SJSA1 (cell line): Measurements from ENCODE around the gene PTAR1. TPM values are rescaled to one million over a fixed set of nuclear protein-coding genes. Genes with fewer than 3 reads are reported as not detected.

Experiments used
- DNase-seq, 2 experiments: peaks; one replicate each; pipeline ENCODE4 v3.0.0-alpha.2; 2015 to 2020; ENCODE audit warnings: low spot score in 2 of 2, low read depth in 1 of 2
- H3K27ac ChIP-seq: fragments of 250-450 bp; sonication (Bioruptor Pico); 2 replicates; pipeline ENCODE4 v1.5.1; 2020; ENCODE audit warnings: mild to moderate bottlenecking, moderate library complexity
- H3K27me3 ChIP-seq: fragments of 250-450 bp; sonication (Bioruptor Pico); replicated peaks from 2 replicates; pipeline ENCODE4 v1.5.1; 2020; ENCODE audit warnings: mild to moderate bottlenecking, moderate library complexity
- H3K36me3 ChIP-seq: fragments of 250-450 bp; sonication (Bioruptor Pico); 2 replicates; pipeline ENCODE4 v1.5.1; 2020; ENCODE audit warnings: mild to moderate bottlenecking
- H3K4me1 ChIP-seq: fragments of 250-450 bp; sonication (Bioruptor Pico); replicated peaks from 2 replicates; pipeline ENCODE4 v1.6.1; 2021; ENCODE audit warnings: mild to moderate bottlenecking
- H3K4me3 ChIP-seq: fragments of 250-450 bp; sonication (Bioruptor Pico); 2 replicates; pipeline ENCODE4 v1.5.1; 2020; ENCODE audit warnings: mild to moderate bottlenecking
- H3K9me3 ChIP-seq: fragments of 250-450 bp; sonication (Bioruptor Pico); replicated peaks from 2 replicates; pipeline ENCODE4 v1.5.1; 2020; ENCODE audit warnings: mild to moderate bottlenecking
- total RNA-seq: library from RNA; depleted of rRNA; stranded (reverse); fragments of >200 nt; shearing (Covaris generic); gene quantifications from 2 replicates; pipeline ENCODE4 v1.2.3, GENCODE V29; 2014

The PTAR1 gene
- total RNA-seq, 1 experiment from 2014 or later = 80.2 TPM

DNA sequence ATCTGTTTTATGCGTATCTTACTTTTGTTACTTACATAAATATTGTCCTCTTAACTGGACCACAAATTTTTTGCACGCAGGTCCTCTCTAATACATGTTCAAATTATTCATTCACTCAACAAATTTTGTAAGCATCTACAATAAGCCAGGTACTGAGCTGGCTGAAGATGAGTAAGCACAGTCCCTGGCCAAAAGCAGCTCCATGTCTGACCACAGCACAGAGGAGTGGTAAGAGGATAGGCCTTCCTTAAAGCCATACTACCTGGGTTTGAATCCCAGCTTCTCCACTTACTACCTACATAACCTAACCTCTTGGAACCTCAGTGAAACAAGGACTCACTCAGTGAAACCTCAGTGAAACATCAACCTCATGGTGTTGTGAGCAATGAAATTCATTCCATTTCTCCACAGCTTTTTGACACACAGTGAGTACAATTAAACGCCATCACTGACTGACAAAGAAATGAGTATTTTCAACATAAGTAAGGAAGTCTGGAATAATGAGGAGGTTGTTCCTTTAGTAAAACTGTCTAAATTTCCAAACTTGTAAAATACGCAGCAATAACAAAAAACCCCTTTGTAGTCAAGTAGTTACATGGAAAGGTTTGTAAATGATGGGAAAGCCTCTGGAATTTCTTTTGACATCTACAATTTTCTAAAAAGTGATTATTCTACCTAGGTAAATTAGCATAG lies 15.0 kb downstream of the PTAR1 start:
- DNase-seq = no peak
- Histone ChIP-seq H3K27ac (no peak overlapping the region), H3K36me3 (peaks cover 42% of the 10 kb centered on the region), H3K4me1 (peaks cover 5% of the 10 kb centered on the region; the same call in 1 of the 2 replicates), H3K9me3 (no peaks in the 10 kb centered on the region), H3K27me3 (no peaks in the 10 kb centered on the region), H3K4me3 (no peak overlapping the region)

DNA sequence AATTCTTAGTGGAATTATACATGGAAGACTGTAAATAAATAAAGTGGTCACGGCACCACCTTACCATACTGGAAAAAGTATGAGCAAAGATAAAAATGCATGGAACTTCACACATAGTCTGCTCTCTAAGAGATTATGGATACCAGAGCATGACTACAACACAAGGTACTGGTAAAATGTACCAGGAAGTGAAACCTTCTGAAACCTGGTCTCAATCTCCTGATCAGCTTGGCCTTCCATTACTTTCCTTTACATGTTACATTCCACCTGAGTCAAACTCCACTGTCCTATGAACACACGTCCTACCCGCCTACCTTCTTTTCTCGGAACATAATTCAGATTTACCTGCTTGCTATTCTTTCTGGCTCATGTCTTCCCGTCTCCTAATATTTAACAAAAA lies 15.9 kb downstream of the PTAR1 start:
- no peak overlapping the region for H3K4me3 ChIP-seq
- peak in 1 of 2 experiments; percentile 8 for DNase-seq
- H3K4me1 ChIP-seq = peaks cover 5% of the 10 kb centered on the region; the same call in 1 of the 2 replicates
- no peak overlapping the region for H3K27ac ChIP-seq
- no peaks in the 10 kb centered on the region for H3K27me3 ChIP-seq
- H3K36me3 ChIP-seq = peaks cover 35% of the 10 kb centered on the region
- no peaks in the 10 kb centered on the region for H3K9me3 ChIP-seq

DNA sequence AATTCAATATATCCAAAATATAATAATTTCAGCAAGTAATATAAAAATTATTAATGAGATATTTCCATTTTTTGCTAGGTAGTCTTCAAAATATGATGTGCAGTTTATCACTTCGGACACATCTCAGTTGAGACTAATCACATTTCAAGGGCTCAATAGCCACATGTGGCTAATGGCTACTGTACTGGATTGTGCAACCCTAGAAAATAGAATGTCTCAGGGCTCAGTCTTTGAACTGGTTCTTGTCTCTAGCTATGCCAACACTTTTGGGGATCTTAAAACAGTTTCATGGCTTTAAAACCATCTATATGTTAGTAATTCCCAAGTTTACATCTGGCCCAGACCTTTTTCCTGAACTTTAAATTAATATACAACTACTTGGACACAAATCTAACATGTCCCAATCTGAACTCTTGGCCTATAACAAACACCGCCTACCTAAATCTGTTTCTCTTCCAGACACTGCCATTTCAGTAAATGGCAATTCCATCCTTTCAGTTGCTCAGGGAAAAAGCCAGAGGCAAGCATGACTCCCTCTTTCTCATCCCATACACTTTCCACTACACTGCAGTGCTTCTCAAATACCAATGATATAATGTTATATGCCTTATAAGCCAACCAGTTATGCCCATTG lies 18.8 kb downstream of the PTAR1 start:
- no peaks in the 10 kb centered on the region for H3K27me3 ChIP-seq
- H3K4me1 ChIP-seq = peaks cover 5% of the 10 kb centered on the region; the same call in 1 of the 2 replicates
- no peak for DNase-seq
- H3K36me3 ChIP-seq = peaks cover 25% of the 10 kb centered on the region
- H3K9me3 ChIP-seq = no peaks in the 10 kb centered on the region
- H3K4me3 ChIP-seq = no peak overlapping the region
- H3K27ac ChIP-seq = no peak overlapping the region

DNA sequence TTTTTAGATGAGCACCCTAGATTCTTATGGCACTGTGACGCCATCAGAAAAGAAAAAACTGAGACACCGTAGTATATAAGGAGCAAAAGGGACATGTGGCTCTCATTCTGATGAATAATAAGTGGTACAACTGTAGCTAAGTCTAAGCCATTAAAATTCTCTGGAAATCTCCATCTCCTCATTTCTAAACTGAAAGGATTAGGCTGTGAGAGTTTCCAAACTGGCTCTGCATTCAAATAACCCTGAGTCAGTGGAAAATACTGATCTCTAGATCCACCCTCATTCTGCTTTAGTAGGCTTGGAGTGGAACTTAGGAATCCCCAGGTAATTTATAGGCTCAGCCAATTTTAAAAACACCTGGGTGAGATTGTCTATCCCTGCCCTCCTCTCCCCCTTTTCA lies 28.5 kb downstream of the PTAR1 start:
- no peaks in the 10 kb centered on the region for H3K27me3 ChIP-seq
- H3K27ac ChIP-seq = no peak overlapping the region
- no peaks in the 10 kb centered on the region for H3K9me3 ChIP-seq
- H3K36me3 ChIP-seq = peaks cover 46% of the 10 kb centered on the region
- no peak for DNase-seq
- H3K4me1 ChIP-seq = no peaks in the 10 kb centered on the region
- no peak overlapping the region for H3K4me3 ChIP-seq

GRCh38 chr9:69719983-69720382 lies 39.8 kb downstream of the PTAR1 start:
- Histone ChIP-seq H3K4me1 (no peaks in the 10 kb centered on the region), H3K27me3 (no peaks in the 10 kb centered on the region), H3K27ac (no peak overlapping the region), H3K9me3 (no peaks in the 10 kb centered on the region), H3K4me3 (no peak overlapping the region), H3K36me3 (peaks cover 49% of the 10 kb centered on the region)
- no peak for DNase-seq

DNA sequence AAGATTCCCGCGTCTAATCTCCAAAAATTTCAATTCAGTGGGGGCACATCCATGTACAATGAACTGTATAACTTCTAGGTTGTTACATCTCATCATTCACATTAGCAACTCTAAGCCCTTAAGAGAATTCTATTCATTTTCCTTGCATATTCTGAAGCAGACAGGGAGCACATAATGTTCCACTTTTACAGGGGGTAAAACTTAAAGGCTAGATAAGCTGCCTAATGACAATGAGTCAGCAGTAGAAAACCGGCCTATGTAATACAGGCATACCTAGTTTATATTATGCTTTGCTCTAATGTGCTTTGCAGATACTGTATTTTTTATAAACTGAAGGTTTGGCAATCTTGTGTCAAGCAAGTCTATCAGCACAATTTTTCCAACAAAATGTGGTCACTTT lies 40.4 kb downstream of the PTAR1 start:
- DNase-seq = no peak
- Histone ChIP-seq H3K9me3 (no peaks in the 10 kb centered on the region), H3K27ac (no peak overlapping the region), H3K4me1 (no peaks in the 10 kb centered on the region), H3K36me3 (peaks cover 42% of the 10 kb centered on the region), H3K27me3 (no peaks in the 10 kb centered on the region), H3K4me3 (no peak overlapping the region)

GRCh38 chr9:69718218-69718617 lies 41.6 kb downstream of the PTAR1 start:
- no peak for DNase-seq
- H3K36me3 ChIP-seq = peaks cover 35% of the 10 kb centered on the region
- H3K9me3 ChIP-seq = no peaks in the 10 kb centered on the region
- H3K27ac ChIP-seq = no peak overlapping the region
- no peak overlapping the region for H3K4me3 ChIP-seq
- no peaks in the 10 kb centered on the region for H3K27me3 ChIP-seq
- no peaks in the 10 kb centered on the region for H3K4me1 ChIP-seq

GRCh38 chr9:69715825-69716224 lies 44.0 kb downstream of the PTAR1 start:
- no peaks in the 10 kb centered on the region for H3K4me1 ChIP-seq
- no peak for DNase-seq
- H3K4me3 ChIP-seq = no peak overlapping the region
- peaks cover 23% of the 10 kb centered on the region for H3K36me3 ChIP-seq
- H3K9me3 ChIP-seq = no peaks in the 10 kb centered on the region
- H3K27ac ChIP-seq = no peak overlapping the region
- no peaks in the 10 kb centered on the region for H3K27me3 ChIP-seq

- no peaks in the 10 kb centered on the region for H3K9me3 ChIP-seq
- no peak for DNase-seq
- no peaks in the 10 kb centered on the region for H3K4me1 ChIP-seq
Measured at GRCh38 chr9:69715096-69715495, 44.7 kb downstream of the PTAR1 start.

GRCh38 chr9:69697475-69697874 lies 62.3 kb downstream of the PTAR1 start:
- Histone ChIP-seq H3K36me3 (no peaks in the 10 kb centered on the region), H3K4me1 (no peaks in the 10 kb centered on the region)
- DNase-seq = no peak

More at GRCh38 chr9:69715096-69715495, 44.7 kb downstream of the PTAR1 start:
- H3K27ac ChIP-seq = no peak overlapping the region
- peaks cover 17% of the 10 kb centered on the region for H3K36me3 ChIP-seq
- no peaks in the 10 kb centered on the region for H3K27me3 ChIP-seq
- H3K4me3 ChIP-seq = no peak overlapping the region

DNA sequence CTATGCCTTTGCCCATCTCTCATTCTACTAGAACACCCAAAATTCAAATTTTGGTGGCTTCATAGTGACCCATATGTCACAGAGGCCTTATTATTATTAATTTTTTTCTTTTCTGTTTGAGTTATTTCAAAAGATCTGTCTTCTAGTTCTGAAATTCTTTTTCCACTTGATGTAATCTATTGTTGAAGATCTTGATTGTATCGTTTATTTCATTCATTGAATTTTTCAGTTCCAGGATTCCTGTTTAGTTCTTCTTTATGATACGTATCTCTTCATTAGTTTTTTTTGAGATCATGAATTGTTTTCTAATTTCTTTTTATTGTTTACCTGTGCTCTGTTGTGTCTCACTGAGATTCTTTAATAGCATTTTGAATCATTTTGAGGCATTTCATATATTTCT lies 63.0 kb downstream of the PTAR1 start:
- DNase-seq = no peak
- Histone ChIP-seq H3K36me3 (no peaks in the 10 kb centered on the region), H3K4me1 (no peaks in the 10 kb centered on the region), H3K27ac (no peak overlapping the region), H3K9me3 (no peaks in the 10 kb centered on the region), H3K27me3 (no peaks in the 10 kb centered on the region), H3K4me3 (no peak overlapping the region)

More at GRCh38 chr9:69697475-69697874, 62.3 kb downstream of the PTAR1 start:
- Histone ChIP-seq H3K27ac (no peak overlapping the region), H3K9me3 (no peaks in the 10 kb centered on the region), H3K27me3 (no peaks in the 10 kb centered on the region), H3K4me3 (no peak overlapping the region)

GRCh38 chr9:69689991-69690538 lies 69.7 kb downstream of the PTAR1 start:
- Histone ChIP-seq H3K9me3 (no peaks in the 10 kb centered on the region), H3K4me1 (no peaks in the 10 kb centered on the region), H3K4me3 (no peak overlapping the region), H3K27ac (no peak overlapping the region), H3K36me3 (no peaks in the 10 kb centered on the region), H3K27me3 (no peaks in the 10 kb centered on the region)
- DNase-seq = no peak

- Histone ChIP-seq H3K4me3 (no peak overlapping the region), H3K36me3 (no peaks in the 10 kb centered on the region), H3K27me3 (0 out of 2 replicates have a peak, but pooled peaks cover 7% of the 10 kb centered on the region), H3K4me1 (no peaks in the 10 kb centered on the region), H3K9me3 (no peaks in the 10 kb centered on the region), H3K27ac (no peak overlapping the region)
- no peak for DNase-seq
Measured at GRCh38 chr9:69683927-69684326, 75.9 kb downstream of the PTAR1 start.

DNA sequence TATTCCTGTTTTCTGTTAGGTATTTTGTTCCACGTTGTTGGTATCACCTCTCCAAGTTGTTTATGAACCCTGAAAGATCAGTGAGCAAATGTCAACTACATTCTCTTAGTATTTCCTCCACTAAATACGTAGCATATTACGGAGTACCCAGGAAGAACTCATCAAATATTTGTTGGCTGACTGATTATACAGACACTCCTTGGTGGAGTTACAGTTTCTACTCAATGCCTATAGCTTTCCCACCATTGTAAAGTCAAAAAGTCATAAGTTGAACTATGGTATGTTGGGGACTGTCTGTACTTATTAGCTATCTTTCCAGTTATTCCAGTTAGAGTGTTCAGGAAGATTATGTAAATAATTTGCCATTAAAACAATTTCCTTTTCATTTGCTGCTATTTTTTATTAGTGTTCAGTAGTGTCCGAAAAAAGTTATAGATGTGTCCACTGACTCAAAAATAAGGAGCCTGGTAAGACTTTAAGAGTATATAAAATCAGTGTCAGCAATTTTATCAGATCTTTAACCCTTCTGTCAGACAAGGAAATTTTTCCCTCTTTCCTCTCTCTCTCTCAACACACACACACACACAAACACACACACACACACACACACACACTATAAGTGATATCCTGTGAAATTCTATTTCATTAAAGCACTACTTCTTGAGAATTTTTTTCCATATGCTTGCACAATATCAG lies 80.8 kb downstream of the PTAR1 start:
- no peaks in the 10 kb centered on the region for H3K9me3 ChIP-seq
- DNase-seq = no peak
- no peak overlapping the region for H3K27ac ChIP-seq
- H3K4me3 ChIP-seq = no peak overlapping the region
- H3K4me1 ChIP-seq = peaks cover 11% of the 10 kb centered on the region
- H3K27me3 ChIP-seq = 0 out of 2 replicates have a peak, but pooled peaks cover 7% of the 10 kb centered on the region
- no peaks in the 10 kb centered on the region for H3K36me3 ChIP-seq
